Stimulated activated CD4-positive, alpha-beta T cell treated with anti-CD3 and anti-CD28 coated beads, TNF-alpha, amount 100 ng/mL, for 48 hours (primary cell): ENCODE results near the gene VAPB.

ENCODE experiments used
- DNase-seq, 3 donors: peaks; one replicate each; pipeline ENCODE4 v3.0.0-alpha.2; 2020; ENCODE audit warnings: low read depth in 3 of 3

VAPB gene

GRCh38 chr20:58377766-58378401 lies 11.1 kb upstream of the VAPB start:
- no peak for DNase-seq

GRCh38 chr20:58378704-58379103 lies 10.3 kb upstream of the VAPB start:
- DNase-seq: no peak

- DNase-seq: no peak
Observed at GRCh38 chr20:58381627-58382026, 7.4 kb upstream of the VAPB start.

GRCh38 chr20:58382096-58382495 lies 6.9 kb upstream of the VAPB start:
- no peak for DNase-seq

- no peak for DNase-seq
Observed at GRCh38 chr20:58384821-58385220, 4.2 kb upstream of the VAPB start.

- no peak for DNase-seq
Observed at GRCh38 chr20:58388028-58388601, 914 bp upstream of the VAPB start.

GRCh38 chr20:58389324-58389967 lies 417 bp downstream of the VAPB start:
- DNase-seq: peak in 2 of 3 donors; percentile 8

GRCh38 chr20:58389968-58390658 lies 1.1 kb downstream of the VAPB start:
- DNase-seq: no peak

- DNase-seq: no peak
Observed at GRCh38 chr20:58390659-58391035, 1.6 kb downstream of the VAPB start.

- no peak for DNase-seq
Observed at GRCh38 chr20:58392286-58392685, 3.3 kb downstream of the VAPB start.

- no peak for DNase-seq
Observed at GRCh38 chr20:58393299-58393698, 4.3 kb downstream of the VAPB start.

GRCh38 chr20:58394801-58395200 lies 5.8 kb downstream of the VAPB start:
- DNase-seq: no peak

GRCh38 chr20:58395604-58396003 lies 6.6 kb downstream of the VAPB start:
- no peak for DNase-seq

GRCh38 chr20:58397429-58397828 lies 8.4 kb downstream of the VAPB start:
- DNase-seq: no peak

- DNase-seq: no peak
Observed at GRCh38 chr20:58398254-58398653, 9.2 kb downstream of the VAPB start.

GRCh38 chr20:58399926-58400325 lies 10.9 kb downstream of the VAPB start:
- DNase-seq: no peak

- DNase-seq: no peak
Observed at GRCh38 chr20:58401162-58401561, 12.1 kb downstream of the VAPB start.

GRCh38 chr20:58402305-58402704 lies 13.3 kb downstream of the VAPB start:
- DNase-seq: peak in 1 of 3 donors; percentile 8

GRCh38 chr20:58402827-58403226 lies 13.8 kb downstream of the VAPB start:
- DNase-seq: no peak

- no peak for DNase-seq
Observed at GRCh38 chr20:58403272-58403671, 14.2 kb downstream of the VAPB start.

- no peak for DNase-seq
Observed at GRCh38 chr20:58405504-58406291, 16.7 kb downstream of the VAPB start.

GRCh38 chr20:58406422-58407001 lies 17.5 kb downstream of the VAPB start:
- DNase-seq: no peak
